MM.1S (cell line): ENCODE data around the gene HGF.

Experiments
- EZH2 ChIP-seq: fragments of 300-600 bp; sonication (generic); optimal IDR thresholded peaks from 2 replicates; pipeline ENCODE3; 2017; ENCODE audit warnings: low read depth, mild to moderate bottlenecking, antibody characterized with exemption, low read length, mixed read lengths
- TF ChIP-seq, protein P1 (sequence below): fragments of 300-600 bp; sonication (generic); IDR thresholded peaks from 2 replicates; pipeline ENCODE4 v1.5.1; 2016; ENCODE audit warnings: antibody characterized with exemption, low read length, mixed read lengths

DNA sequence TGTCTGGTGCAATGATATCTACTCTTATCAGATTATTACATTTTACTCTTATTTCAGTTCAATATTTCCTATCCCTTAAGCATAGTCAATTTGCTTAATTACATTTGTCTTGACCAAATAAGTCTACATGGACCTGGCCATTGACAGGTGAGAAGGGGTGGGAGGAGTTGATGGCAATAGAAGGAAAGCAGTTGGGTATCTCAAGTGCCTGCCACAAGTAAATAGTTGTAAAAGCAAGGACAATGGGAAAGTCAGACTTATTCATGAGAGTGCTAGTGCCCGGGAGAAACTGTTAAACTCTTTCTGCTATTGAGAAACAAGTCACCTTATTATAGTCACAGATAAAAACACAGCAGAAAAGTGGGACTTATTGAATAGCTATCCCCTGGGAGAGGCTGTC is 32.4 kb upstream of the HGF start:
- no peak for TF ChIP-seq EZH2
- TF ChIP-seq, protein P1, sequence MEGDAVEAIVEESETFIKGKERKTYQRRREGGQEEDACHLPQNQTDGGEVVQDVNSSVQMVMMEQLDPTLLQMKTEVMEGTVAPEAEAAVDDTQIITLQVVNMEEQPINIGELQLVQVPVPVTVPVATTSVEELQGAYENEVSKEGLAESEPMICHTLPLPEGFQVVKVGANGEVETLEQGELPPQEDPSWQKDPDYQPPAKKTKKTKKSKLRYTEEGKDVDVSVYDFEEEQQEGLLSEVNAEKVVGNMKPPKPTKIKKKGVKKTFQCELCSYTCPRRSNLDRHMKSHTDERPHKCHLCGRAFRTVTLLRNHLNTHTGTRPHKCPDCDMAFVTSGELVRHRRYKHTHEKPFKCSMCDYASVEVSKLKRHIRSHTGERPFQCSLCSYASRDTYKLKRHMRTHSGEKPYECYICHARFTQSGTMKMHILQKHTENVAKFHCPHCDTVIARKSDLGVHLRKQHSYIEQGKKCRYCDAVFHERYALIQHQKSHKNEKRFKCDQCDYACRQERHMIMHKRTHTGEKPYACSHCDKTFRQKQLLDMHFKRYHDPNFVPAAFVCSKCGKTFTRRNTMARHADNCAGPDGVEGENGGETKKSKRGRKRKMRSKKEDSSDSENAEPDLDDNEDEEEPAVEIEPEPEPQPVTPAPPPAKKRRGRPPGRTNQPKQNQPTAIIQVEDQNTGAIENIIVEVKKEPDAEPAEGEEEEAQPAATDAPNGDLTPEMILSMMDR: no peak
